H1 (cell line): ENCODE results near the gene FTHL17. TPM values are rescaled to one million over a fixed set of nuclear protein-coding genes. Genes with fewer than 3 reads are reported as not detected.
A peak's percentile ranks its signal among the peaks of the same experiment; 100 is the strongest.

Experiments
- CTCF ChIA-PET: fragments of 300-600 bp; sonication (Branson Sonifier 250); formaldehyde crosslinking; loops from one replicate; lab custom pipeline; 2021; ENCODE audit not compliant: partially characterized antibody; lab: Charles Lee
- POLR2A ChIA-PET: fragments of 300-600 bp; sonication (Branson Sonifier 250); formaldehyde crosslinking; loops from one replicate; lab custom pipeline; 2021; ENCODE audit warnings: inconsistent platforms; ENCODE audit not compliant: partially characterized antibody; lab: Charles Lee
- DNase-seq, 2 experiments: peaks; one replicate each; pipeline versions ENCODE4 v3.0.0 to v3.0.0-alpha.2; 2010 to 2022; ENCODE audit warnings: low spot score in 2 of 2, low read depth in 1 of 2, mixed read lengths in 1 of 2
- FAIRE-seq: peaks from 2 replicates; lab custom pipeline; 2011; peaks lifted over from hg19 to GRCh38; lab: Jason Lieb, UNC
- H2AFZ ChIP-seq: 2 replicates; pipeline ENCODE4 v1.8.1; 2012; ENCODE audit warnings: low read length, inconsistent platforms
- H2AK5ac ChIP-seq: 2 replicates; pipeline ENCODE4 v1.6.1; 2013; ENCODE audit warnings: low read depth, low read length
- H2BK120ac ChIP-seq: replicated peaks from 2 replicates; pipeline ENCODE3; 2013; ENCODE audit warnings: low read depth, low read length, inconsistent platforms
- H2BK12ac ChIP-seq: 2 replicates; pipeline ENCODE4 v1.6.1; 2013; ENCODE audit warnings: low read depth, low read length
- H2BK15ac ChIP-seq: 2 replicates; pipeline ENCODE4 v1.6.1; 2013; ENCODE audit warnings: low read length
- H2BK20ac ChIP-seq: 2 replicates; pipeline ENCODE4 v1.6.1; 2013; ENCODE audit warnings: low read length
- H2BK5ac ChIP-seq: 2 replicates; pipeline ENCODE4 v1.6.1; 2013; ENCODE audit warnings: low read depth, low read length
- H3K14ac ChIP-seq: 2 replicates; pipeline ENCODE4 v1.6.1; 2013; ENCODE audit warnings: inconsistent platforms; ENCODE audit not compliant: insufficient read length
- H3K18ac ChIP-seq: 2 replicates; pipeline ENCODE4 v1.6.1; 2013; ENCODE audit warnings: low read length; ENCODE audit errors: extremely low read depth
- H3K23ac ChIP-seq: 2 replicates; pipeline ENCODE4 v1.6.1; 2013; ENCODE audit warnings: inconsistent platforms; ENCODE audit not compliant: insufficient read length
- H3K23me2 ChIP-seq: 2 replicates; pipeline ENCODE4 v1.6.1; 2013; ENCODE audit warnings: low read depth, low read length
- H3K27ac ChIP-seq: 2 replicates; pipeline ENCODE4 v1.6.1; 2011; ENCODE audit warnings: low read depth, low read length, inconsistent platforms
- H3K27me3 ChIP-seq, 4 experiments: replicated peaks in 1 of 4; 1 replicate in 1 of 4; 2 replicates in 3 of 4; pipeline versions ENCODE4 v1.6.1 to v1.8.1; 2011 to 2013; ENCODE audit warnings: low read length in 3 of 4, mild to moderate bottlenecking in 3 of 4, inconsistent platforms in 2 of 4, mixed read lengths in 2 of 4, moderate library complexity in 1 of 4; ENCODE audit not compliant: control insufficient read depth in 3 of 4, insufficient read depth in 3 of 4; ENCODE audit errors: extremely low read depth in 1 of 4
- H3K36me3 ChIP-seq, 4 experiments: 2 replicates each; pipeline versions ENCODE4 v1.6.1 to v1.8.1; 2011 to 2013; ENCODE audit warnings: mild to moderate bottlenecking in 4 of 4, low read length in 3 of 4, moderate library complexity in 2 of 4, control low read depth in 1 of 4, inconsistent platforms in 1 of 4; ENCODE audit not compliant: insufficient read depth in 4 of 4, control insufficient read depth in 2 of 4
- H3K4ac ChIP-seq: replicated peaks from 2 replicates; pipeline ENCODE3; 2013; ENCODE audit warnings: low read length, low read depth, mixed read lengths, inconsistent platforms; ENCODE audit not compliant: insufficient read length
- H3K4me1 ChIP-seq, 4 experiments: replicated peaks in 1 of 4; 1 replicate in 1 of 4; 2 replicates in 3 of 4; pipeline versions ENCODE4 v1.6.1 to v1.8.1; 2011 to 2013; ENCODE audit warnings: low read length in 3 of 4, inconsistent platforms in 2 of 4, mixed read lengths in 1 of 4; ENCODE audit not compliant: insufficient read depth in 4 of 4, control insufficient read depth in 3 of 4
- H3K4me2 ChIP-seq, 2 experiments: 2 replicates each; pipeline versions ENCODE4 v1.6.1 to v1.8.1; 2011 to 2013; ENCODE audit warnings: low read depth in 2 of 2, low read length in 2 of 2, control low read depth in 1 of 2, inconsistent platforms in 1 of 2, mild to moderate bottlenecking in 1 of 2; ENCODE audit not compliant: insufficient read depth in 1 of 2
- H3K4me3 ChIP-seq, 4 experiments: fragments of 200-600, 300-600 bp in 1 of 4; sonication (generic), shearing (Covaris generic), sonication (Bioruptor Twin) in 1 of 4; 2 replicates each; pipeline versions ENCODE4 v1.5.1 to v1.8.1; 2011 to 2016; ENCODE audit warnings: low read length in 4 of 4, low read depth in 3 of 4, control low read depth in 2 of 4, inconsistent platforms in 2 of 4, mild to moderate bottlenecking in 2 of 4, mixed read lengths in 1 of 4, moderate library complexity in 1 of 4; ENCODE audit not compliant: insufficient read depth in 2 of 4; ENCODE audit errors: extremely low read depth in 1 of 4
- H3K56ac ChIP-seq: replicated peaks from 2 replicates; pipeline ENCODE3; 2013; ENCODE audit warnings: low read depth, mild to moderate bottlenecking, mixed read lengths, low read length, inconsistent platforms; ENCODE audit not compliant: insufficient read length
- H3K79me1 ChIP-seq: 2 replicates; pipeline ENCODE4 v1.6.1; 2013; ENCODE audit warnings: low read depth, low read length, control low read depth
- H3K79me2 ChIP-seq, 2 experiments: 2 replicates each; pipeline versions ENCODE4 v1.6.1 to v1.8.1; 2012 to 2013; ENCODE audit warnings: low read length in 2 of 2, mild to moderate bottlenecking in 2 of 2, inconsistent platforms in 1 of 2; ENCODE audit not compliant: insufficient read depth in 2 of 2, control insufficient read depth in 1 of 2
- H3K9ac ChIP-seq, 4 experiments: replicated peaks in 1 of 4; 1 replicate in 1 of 4; 2 replicates in 3 of 4; pipeline versions ENCODE4 v1.6.1 to v1.8.1; 2011 to 2013; ENCODE audit warnings: low read depth in 3 of 4, low read length in 3 of 4, control low read depth in 2 of 4, mild to moderate bottlenecking in 2 of 4, moderate library complexity in 2 of 4, inconsistent platforms in 1 of 4; ENCODE audit errors: extremely low read depth in 1 of 4
- H3K9me3 ChIP-seq, 2 experiments: 2 replicates each; pipeline versions ENCODE4 v1.6.1 to v1.8.1; 2012 to 2013; ENCODE audit warnings: mild to moderate bottlenecking in 2 of 2, moderate library complexity in 2 of 2, control low read depth in 1 of 2, inconsistent platforms in 1 of 2, low read depth in 1 of 2, low read length in 1 of 2, mixed read lengths in 1 of 2; ENCODE audit not compliant: insufficient read depth in 2 of 2
- H4K20me1 ChIP-seq, 2 experiments: replicated peaks in 1 of 2; 2 replicates each; pipeline versions ENCODE3 to v1.8.1; 2011 to 2013; ENCODE audit warnings: inconsistent platforms in 2 of 2, low read length in 2 of 2, mild to moderate bottlenecking in 1 of 2; ENCODE audit not compliant: insufficient read depth in 2 of 2, control insufficient read depth in 1 of 2
- H4K5ac ChIP-seq: 2 replicates; pipeline ENCODE4 v1.6.1; 2013; ENCODE audit warnings: low read length, low read depth, mixed read lengths, inconsistent platforms; ENCODE audit not compliant: insufficient read length
- H4K8ac ChIP-seq: 2 replicates; pipeline ENCODE4 v1.8.0; 2013; ENCODE audit warnings: mild to moderate bottlenecking, moderate library complexity, low read length, inconsistent platforms; ENCODE audit not compliant: insufficient read depth; ENCODE audit errors: extremely low read depth
- H4K91ac ChIP-seq: replicated peaks from 2 replicates; pipeline ENCODE3; 2013; ENCODE audit warnings: low read length, mixed read lengths, inconsistent platforms; ENCODE audit not compliant: insufficient read length
- POLR2AphosphoS5 ChIP-seq: IDR thresholded peaks from 2 replicates; pipeline ENCODE4 v1.6.1; 2011; ENCODE audit warnings: low read depth, low read length
- RAD21 ChIP-seq, 2 experiments: IDR thresholded peaks in 1 of 2; conservative IDR thresholded peaks in 1 of 2; 2 replicates each; pipeline ENCODE4 v1.6.1; 2011; ENCODE audit warnings: low read depth in 2 of 2, low read length in 2 of 2, improper control_type of control experiment in 1 of 2, inconsistent platforms in 1 of 2, mild to moderate bottlenecking in 1 of 2, moderate library complexity in 1 of 2
- WGBS, 2 experiments: shearing (Covaris generic) in 1 of 2; methylation state at CpG; one replicate each; pipeline versions ENCODE4 v1.1.6 to v1.1.7; 2013 to 2015; ENCODE audit warnings: low lambda C conversion rate in 2 of 2, mixed read lengths in 2 of 2, inconsistent platforms in 1 of 2, low coverage in 1 of 2, missing lambda C conversion rate in 1 of 2; ENCODE audit not compliant: insufficient replicate concordance in 2 of 2, insufficient coverage in 1 of 2, insufficient read length in 1 of 2; ENCODE audit errors: extremely low coverage in 1 of 2, missing lambda C conversion rate in 1 of 2; 5-methylcytosine and 5-hydroxymethylcytosine counted together
- polyA plus RNA-seq, 7 experiments: library from polyadenylated mRNA; depleted of rRNA in 3 of 7; stranded (reverse) in 5 of 7; unstranded in 2 of 7; fragments of >200 nt in 5 of 7; fragments of 200-250 nt in 2 of 7; gene quantifications; 1 replicate in 5 of 7; 2 replicates in 1 of 7; 4 replicates in 1 of 7; pipeline versions ENCODE4 v1.2.1 to v1.2.3, GENCODE V29; 2011 to 2013; ENCODE audit warnings: missing spikeins in 2 of 7, mixed read lengths in 2 of 7
- total RNA-seq: library from RNA; stranded (reverse); fragmentation: NEBNext Ultra II Directional; extraction: Animal tissue kit (Norgen Biotek cat#: 25700); gene quantifications from 2 replicates; pipeline ENCODE4 v1.2.1, GENCODE V29; 2021
- TF ChIP-seq, protein P1 (sequence below), 3 experiments: IDR thresholded peaks; 1 replicate in 2 of 3; 2 replicates in 1 of 3; pipeline versions ENCODE4 v1.5.1 to v1.6.1; 2011; ENCODE audit warnings: low read length in 3 of 3, mild to moderate bottlenecking in 3 of 3, inconsistent platforms in 2 of 3, low read depth in 1 of 3, moderate library complexity in 1 of 3; ENCODE audit not compliant: insufficient read depth in 1 of 3; ENCODE audit errors: control extremely low read depth in 1 of 3

The FTHL17 gene
- total and polyA plus RNA-seq, 2 of the 8 experiments (the other 6 are each of a cell fraction or from before 2014, with no cell fraction given) = not detected

DNA sequence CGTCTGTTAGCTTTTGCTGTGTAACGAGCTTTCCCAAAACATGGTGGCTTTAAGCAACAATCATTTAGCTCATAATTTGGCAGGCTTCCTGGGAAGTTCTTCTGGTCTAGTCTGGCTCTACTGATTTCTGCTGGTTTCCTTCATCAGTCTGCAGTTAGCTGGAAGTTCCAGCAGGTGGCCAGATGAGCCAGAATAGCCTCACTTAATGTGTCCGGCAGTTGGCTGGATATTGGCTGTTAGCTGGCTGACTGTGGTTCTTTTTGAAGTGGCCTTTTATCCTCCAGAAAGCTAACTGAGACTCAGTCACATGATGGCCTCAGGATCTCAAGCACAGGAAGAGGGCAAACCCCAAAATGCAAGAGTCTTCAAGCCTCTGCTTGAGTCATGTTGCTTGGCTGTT is 34.9 kb downstream of the FTHL17 start:
- no peak overlapping the region for H2BK120ac ChIP-seq
- no peak overlapping the region; the same call in 1 of the 2 replicates for H3K18ac ChIP-seq
- H4K8ac ChIP-seq = no peak overlapping the region
- H2AFZ ChIP-seq = no peak overlapping the region
- no peaks in the 10 kb centered on the region for H3K36me3 ChIP-seq
- no peaks in the 10 kb centered on the region for H3K4me1 ChIP-seq
- H3K9ac ChIP-seq = no peak overlapping the region
- no peak overlapping the region for H2AK5ac ChIP-seq
- TF ChIP-seq RAD21 (IDR thresholded peaks at IDR 0.05 in 1 of 2, conservative IDR thresholded peaks at IDR 0.05 in 1 of 2; ENCODE audit: low read depth in 2 of 2, low read length in 2 of 2) (peak; percentile 65 to 73), POLR2AphosphoS5 (no peak)
- TF ChIP-seq, protein P1, sequence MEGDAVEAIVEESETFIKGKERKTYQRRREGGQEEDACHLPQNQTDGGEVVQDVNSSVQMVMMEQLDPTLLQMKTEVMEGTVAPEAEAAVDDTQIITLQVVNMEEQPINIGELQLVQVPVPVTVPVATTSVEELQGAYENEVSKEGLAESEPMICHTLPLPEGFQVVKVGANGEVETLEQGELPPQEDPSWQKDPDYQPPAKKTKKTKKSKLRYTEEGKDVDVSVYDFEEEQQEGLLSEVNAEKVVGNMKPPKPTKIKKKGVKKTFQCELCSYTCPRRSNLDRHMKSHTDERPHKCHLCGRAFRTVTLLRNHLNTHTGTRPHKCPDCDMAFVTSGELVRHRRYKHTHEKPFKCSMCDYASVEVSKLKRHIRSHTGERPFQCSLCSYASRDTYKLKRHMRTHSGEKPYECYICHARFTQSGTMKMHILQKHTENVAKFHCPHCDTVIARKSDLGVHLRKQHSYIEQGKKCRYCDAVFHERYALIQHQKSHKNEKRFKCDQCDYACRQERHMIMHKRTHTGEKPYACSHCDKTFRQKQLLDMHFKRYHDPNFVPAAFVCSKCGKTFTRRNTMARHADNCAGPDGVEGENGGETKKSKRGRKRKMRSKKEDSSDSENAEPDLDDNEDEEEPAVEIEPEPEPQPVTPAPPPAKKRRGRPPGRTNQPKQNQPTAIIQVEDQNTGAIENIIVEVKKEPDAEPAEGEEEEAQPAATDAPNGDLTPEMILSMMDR (IDR thresholded peaks at IDR 0.05; ENCODE audit: control extremely low read depth in 1 of 3, insufficient read depth in 1 of 3, low read depth in 1 of 3, low read length in 3 of 3) = peak; percentile 28 to 64 (median 56)
- TF ChIP-seq, all 59 proteins: peak for 2
- Histone ChIP-seq H3K4me3 (no peak overlapping the region), H3K23me2 (no peaks in the 10 kb centered on the region), H3K27me3 (no peaks in the 10 kb centered on the region), H3K79me2 (no peaks in the 10 kb centered on the region), H3K4me2 (no peak overlapping the region), H4K5ac (no peak overlapping the region), H3K23ac (no peak overlapping the region), H4K91ac (no peak overlapping the region), H2BK15ac (no peak overlapping the region), H2BK20ac (no peak overlapping the region), H3K9me3 (no peaks in the 10 kb centered on the region), H3K79me1 (no peaks in the 10 kb centered on the region), H3K56ac (no peak overlapping the region), H3K14ac (no peak overlapping the region), H2BK12ac (no peak overlapping the region), H4K20me1 (no peaks in the 10 kb centered on the region), H3K4ac (no peak overlapping the region), H3K27ac (no peak overlapping the region), H2BK5ac (no peak overlapping the region)
- DNase-seq (peak in 1 of 2 experiments; percentile 45), FAIRE-seq (peak; percentile 99)
- CTCF ChIA-PET = interaction anchor here (0.6 to 3.7 kb wide), 31 partner anchors 11 to 1928 kb away, joined by 3 to 24 read pairs (median 4); no protein-coding TSS in a partner anchor
- 89% methylated on average over 3 of the region's 3 CpGs; no CpG with 5 or more reads in 1 of the 2 experiments for WGBS, 2 experiments
- POLR2A ChIA-PET = interaction anchor here (0.6 kb wide), 1 partner anchor 11 kb away, joined by 3 read pairs; no protein-coding TSS in a partner anchor
